HL-60 (cell line): Measurements from ENCODE around the gene EIF3B.

ENCODE experiments used
- DNase-seq, 2 experiments: peaks; one replicate each; pipeline ENCODE4 v3.0.0-alpha.2; 2010 to 2020; ENCODE audit warnings: low read depth in 1 of 2, low spot score in 1 of 2
- H3K27ac ChIP-seq: fragments of 250-450 bp; sonication (Bioruptor Pico); replicated peaks from 2 replicates; pipeline ENCODE4 v1.5.1; 2020; ENCODE audit warnings: mild to moderate bottlenecking, moderate library complexity
- H3K27me3 ChIP-seq: fragments of 250-450 bp; sonication (Bioruptor Pico); 2 replicates; pipeline ENCODE4 v1.5.1; 2021; ENCODE audit warnings: mild to moderate bottlenecking, moderate library complexity; ENCODE audit not compliant: insufficient read depth, poor library complexity, severe bottlenecking
- H3K4me3 ChIP-seq: replicated peaks from 2 replicates; pipeline ENCODE4 v1.5.1; 2011; ENCODE audit warnings: mild to moderate bottlenecking, control low read depth, low read length; ENCODE audit not compliant: insufficient read depth
- CTCF ChIP-seq: IDR thresholded peaks from one replicate; pipeline ENCODE4 v1.5.1; 2011; ENCODE audit warnings: low read length, control low read depth, inconsistent platforms; ENCODE audit not compliant: insufficient read depth
- GABPA ChIP-seq: IDR thresholded peaks from 2 replicates; pipeline ENCODE4 v1.6.1; 2012; ENCODE audit warnings: low read depth
- POLR2AphosphoS5 ChIP-seq: IDR thresholded peaks from 2 replicates; pipeline ENCODE4 v1.6.1; 2012; ENCODE audit warnings: low read depth
- REST ChIP-seq: IDR thresholded peaks from 2 replicates; pipeline ENCODE4 v1.6.1; 2012; ENCODE audit warnings: low read depth; ENCODE audit not compliant: insufficient replicate concordance
- SPI1 ChIP-seq: IDR thresholded peaks from 2 replicates; pipeline ENCODE4 v1.6.1; 2012; ENCODE audit warnings: low read depth, mild to moderate bottlenecking, borderline replicate concordance

Gene EIF3B

GRCh38 chr7:2393706-2394105 lies 39.1 kb downstream of the EIF3B start:
- no peaks in the 10 kb centered on the region for H3K27me3 ChIP-seq
- no peak for DNase-seq
- H3K4me3 ChIP-seq: no peak overlapping the region
- TF ChIP-seq SPI1 (no peak), GABPA (no peak), REST (no peak), POLR2AphosphoS5 (no peak), CTCF (no peak)
- peak overlapping the region; percentile 48 for H3K27ac ChIP-seq

GRCh38 chr7:2394566-2395082 lies 40.0 kb downstream of the EIF3B start:
- TF ChIP-seq GABPA (no peak), CTCF (no peak), SPI1 (no peak), REST (no peak), POLR2AphosphoS5 (no peak)
- DNase-seq: no peak
- H3K27me3 ChIP-seq: no peaks in the 10 kb centered on the region
- H3K4me3 ChIP-seq: no peak overlapping the region
- no peak overlapping the region for H3K27ac ChIP-seq

GRCh38 chr7:2398506-2398905 lies 43.9 kb downstream of the EIF3B start:
- no peak for DNase-seq
- Histone ChIP-seq H3K4me3 (no peak overlapping the region), H3K27ac (no peak overlapping the region), H3K27me3 (no peaks in the 10 kb centered on the region)
- no peak for TF ChIP-seq REST
